NCI-H187 treated with DMSO at 0.1 percent for 48 hours (cell line): ENCODE data around the gene MIX23.

Source experiments
- DNase-seq: peaks from one replicate; lab custom pipeline; 2025; lab: John Stamatoyannopoulos, UW

MIX23 gene

DNA sequence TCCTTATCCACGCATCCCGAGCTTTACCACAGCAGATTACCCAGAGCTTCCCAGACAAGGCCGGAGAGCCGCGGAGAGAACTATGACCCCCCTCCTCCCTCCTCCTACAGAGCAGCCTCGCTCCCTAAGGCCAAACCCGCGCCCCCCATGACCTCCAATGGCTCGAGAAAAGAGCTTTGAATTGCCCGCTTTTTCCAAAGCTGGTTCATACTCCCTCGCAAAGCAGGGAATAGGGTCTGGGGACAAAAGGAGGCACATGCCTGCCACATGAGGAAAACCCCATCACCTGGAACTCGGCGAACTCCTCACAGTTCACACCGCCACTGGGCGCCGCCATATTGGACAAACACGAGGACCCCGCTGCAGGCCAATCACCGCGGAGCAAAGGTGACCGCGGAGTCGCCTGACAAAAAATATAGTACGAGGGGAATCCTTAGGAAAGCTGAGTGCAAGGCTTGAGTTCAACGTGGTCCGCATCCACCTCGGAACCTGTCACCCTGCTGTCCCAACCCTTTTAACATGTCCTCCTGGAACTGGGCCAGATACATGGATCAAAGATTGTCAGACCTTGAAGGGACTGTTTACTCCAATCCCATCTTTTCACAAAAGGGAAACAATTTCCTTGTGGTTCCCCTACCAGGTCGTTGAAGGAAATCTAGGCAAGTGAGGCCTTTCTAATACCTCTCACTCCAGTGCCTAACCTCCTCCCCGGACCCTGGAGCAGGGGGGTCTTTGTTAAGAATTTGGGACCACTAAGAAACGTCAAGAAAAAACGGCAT lies at the start of gene MIX23:
Gene MIX23, minus strand, starts transcription at position 344 of the 779 bp plus-strand sequence. Its CDS starts 7 bp downstream, at position 337.
- DNase-seq = peak; percentile 70

GRCh38 chr3:122430371-122430770 lies 47.3 kb upstream of the MIX23 start:
- DNase-seq = no peak

GRCh38 chr3:122427857-122428471 lies 44.9 kb upstream of the MIX23 start:
- DNase-seq = no peak

- DNase-seq = no peak
Observed at GRCh38 chr3:122421836-122422235, 38.8 kb upstream of the MIX23 start.

GRCh38 chr3:122421101-122421500 lies 38.1 kb upstream of the MIX23 start:
- DNase-seq = no peak

GRCh38 chr3:122416966-122417365 lies 33.9 kb upstream of the MIX23 start:
- DNase-seq = no peak

DNA sequence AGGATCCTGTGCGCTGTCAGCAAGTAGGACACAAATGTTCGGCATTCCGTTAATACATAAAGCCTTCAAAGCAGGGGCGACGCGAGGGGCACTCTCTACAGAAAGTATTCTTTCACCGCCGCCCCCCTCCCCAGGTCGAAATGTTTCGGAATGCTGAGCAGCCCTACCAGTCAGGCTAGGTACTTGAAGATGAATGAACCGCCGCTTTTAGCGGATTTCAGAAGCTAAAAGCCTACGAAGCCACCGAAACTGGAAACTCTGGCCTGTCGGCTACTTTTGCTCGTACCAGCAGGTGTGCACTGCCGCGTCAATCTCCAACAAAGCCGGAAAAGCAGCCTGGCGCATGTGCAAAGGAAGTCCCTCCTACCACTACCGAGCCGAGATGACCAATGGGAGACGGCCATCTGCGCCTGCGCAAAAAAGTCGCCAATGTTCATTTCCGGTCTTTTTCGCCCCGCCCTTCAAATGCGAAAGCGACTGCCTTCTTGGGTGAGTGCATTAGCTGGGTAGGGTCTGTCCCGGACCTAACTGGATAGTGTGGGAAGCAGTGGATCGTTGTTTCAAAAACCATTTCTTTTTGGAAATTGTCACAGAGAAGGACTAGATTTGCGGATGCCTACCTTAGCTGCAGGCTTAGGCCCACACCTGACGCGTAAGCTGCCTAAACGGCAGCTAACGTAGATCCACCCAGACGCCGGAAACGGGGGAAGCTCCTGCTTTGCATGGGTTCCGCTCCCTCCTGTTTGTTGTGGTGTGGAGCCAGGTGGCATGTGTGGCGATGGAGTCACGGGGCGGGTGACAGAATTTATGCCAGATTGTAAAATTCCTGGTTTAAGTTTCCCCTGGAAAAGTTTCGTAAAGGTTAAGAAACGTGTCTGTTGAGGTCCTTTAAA lies 33.0 kb upstream of the MIX23 start, which contains the start of gene WDR5B:
Gene WDR5B, minus strand, starts transcription at position 301 of the 893 bp plus-strand sequence. CDS start 534 bp downstream, outside the sequence.
- no peak for DNase-seq

DNA sequence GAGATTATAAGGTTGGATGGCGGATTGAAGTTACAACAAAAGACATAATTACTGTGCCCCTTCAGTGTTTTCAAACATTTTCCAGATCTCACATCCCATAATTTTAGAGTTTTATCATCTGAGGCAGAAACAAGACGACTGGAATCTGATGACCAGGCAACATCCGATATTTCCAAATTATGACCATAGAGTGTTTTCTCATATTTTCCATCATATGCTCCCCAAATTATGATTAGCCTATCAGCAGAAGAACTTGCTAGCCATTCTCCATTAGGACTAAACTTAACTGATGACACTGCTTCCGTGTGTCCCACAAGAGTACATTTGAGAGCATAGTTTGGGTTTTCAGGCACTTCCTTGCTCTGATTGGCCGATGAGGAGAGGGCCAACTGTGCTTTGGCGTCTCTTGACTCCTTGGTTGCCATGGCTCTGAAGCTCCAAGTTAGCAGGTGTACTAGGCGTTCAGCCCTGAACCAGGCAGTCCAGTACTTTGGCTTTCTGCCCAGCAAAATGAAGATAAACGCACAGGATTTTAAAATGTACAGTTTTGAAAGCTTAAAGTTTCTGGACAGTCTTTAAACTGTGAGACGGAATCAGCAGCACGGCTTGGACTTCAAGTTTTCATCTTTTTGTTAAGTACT lies 32.2 kb upstream of the MIX23 start:
- no peak for DNase-seq

DNA sequence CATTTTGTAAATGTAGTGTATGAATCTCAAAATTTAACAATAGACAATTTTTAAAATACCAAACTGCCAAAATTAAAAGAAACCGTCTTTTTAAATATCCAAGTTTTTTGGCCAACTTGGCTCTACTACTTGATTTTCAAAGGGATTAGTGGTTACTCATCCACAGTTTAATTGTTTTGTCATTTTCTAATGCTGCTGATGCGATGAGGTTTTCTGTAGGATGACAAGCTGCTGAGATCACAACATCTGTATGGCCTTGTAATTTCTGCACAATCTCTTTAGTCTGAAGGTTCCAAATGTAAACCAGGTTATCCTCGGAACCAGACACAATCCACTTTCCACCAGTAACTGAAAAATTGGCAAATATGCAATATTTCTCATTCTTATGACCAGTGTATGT lies 31.4 kb upstream of the MIX23 start:
- no peak for DNase-seq

- no peak for DNase-seq
Observed at GRCh38 chr3:122410639-122411038, 27.6 kb upstream of the MIX23 start.

DNA sequence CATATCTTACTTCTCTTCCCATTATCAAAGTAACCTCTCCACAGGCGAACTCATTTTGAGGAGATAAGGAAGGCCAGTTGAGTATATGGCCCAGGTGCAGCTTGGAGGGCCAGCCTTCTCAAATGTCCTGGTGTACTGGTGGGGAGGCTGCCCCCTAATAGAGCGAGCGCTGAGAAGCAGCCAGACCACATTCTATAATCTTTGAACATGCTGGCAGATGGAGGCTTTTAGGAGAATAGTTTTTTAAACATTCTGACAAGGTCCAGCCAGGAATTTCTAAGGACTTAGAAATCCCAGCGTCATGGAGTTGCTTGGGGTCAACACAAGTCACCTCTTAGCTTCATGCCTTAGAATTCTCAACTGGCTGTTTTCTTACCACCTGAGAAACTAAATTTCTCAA lies 27.1 kb upstream of the MIX23 start:
- DNase-seq = no peak

- DNase-seq = no peak
Observed at GRCh38 chr3:122409446-122409845, 26.4 kb upstream of the MIX23 start.

DNA sequence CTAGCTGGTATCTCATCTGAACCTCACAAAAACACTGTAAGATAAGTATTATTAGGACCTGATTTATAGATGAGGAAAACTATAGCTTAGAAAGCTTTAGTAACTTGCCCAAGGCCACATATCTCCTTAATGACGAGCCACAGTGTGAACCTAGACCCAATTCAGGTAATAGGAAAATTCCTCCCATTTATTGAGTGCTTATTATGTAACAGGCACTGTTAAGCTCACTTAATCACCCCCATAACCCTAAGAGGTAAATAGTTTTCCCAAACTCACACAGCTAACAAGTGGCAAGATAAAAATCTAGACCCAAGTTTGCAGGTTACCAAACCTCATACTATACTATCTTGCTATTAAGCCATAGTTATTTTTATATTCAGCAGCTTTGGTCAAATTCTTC lies 24.9 kb upstream of the MIX23 start:
- no peak for DNase-seq

GRCh38 chr3:122406198-122406597 lies 23.2 kb upstream of the MIX23 start:
- no peak for DNase-seq

GRCh38 chr3:122405015-122405414 lies 22.0 kb upstream of the MIX23 start:
- DNase-seq = no peak

DNA sequence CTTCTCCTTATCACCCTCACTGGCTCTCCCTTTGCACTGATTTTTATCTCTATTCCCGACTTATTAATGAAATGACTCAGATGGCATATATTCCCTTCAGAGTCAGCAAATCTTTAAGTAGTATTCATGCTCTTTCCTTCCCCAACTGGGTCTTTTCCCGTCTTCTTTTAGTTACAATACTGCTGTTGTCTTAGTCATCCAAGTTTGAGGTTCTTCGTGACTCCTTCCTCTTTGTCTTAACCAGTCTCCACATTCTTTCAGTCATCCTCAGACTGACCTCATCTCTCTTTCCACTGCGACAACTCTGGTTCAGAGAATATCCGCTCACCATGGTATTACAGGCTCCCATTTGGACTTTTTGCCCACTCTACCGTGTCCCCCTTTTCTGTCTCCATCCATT lies 20.5 kb upstream of the MIX23 start:
- no peak for DNase-seq

DNA sequence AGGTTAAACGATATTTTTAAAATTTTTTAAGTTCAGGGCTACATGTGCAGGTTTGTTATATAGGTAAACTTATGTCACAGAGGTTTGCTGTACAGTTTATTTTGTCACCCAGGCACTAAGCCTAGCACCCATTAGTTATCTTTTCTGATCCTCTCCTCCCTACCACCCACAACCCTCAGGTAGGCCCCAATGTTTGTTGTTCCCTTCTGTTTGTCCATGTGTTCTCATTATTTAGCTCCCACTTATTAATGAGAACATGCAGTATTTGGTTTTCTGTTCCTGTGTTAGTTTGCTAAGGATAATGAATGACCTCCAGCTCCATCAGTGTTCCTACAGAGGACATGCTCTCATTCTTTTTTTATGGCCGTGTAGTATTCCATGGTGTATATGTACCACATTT lies 15.9 kb upstream of the MIX23 start:
- DNase-seq = no peak

GRCh38 chr3:122397201-122397600 lies 14.2 kb upstream of the MIX23 start:
- no peak for DNase-seq

- no peak for DNase-seq
Observed at GRCh38 chr3:122396511-122396910, 13.5 kb upstream of the MIX23 start.

DNA sequence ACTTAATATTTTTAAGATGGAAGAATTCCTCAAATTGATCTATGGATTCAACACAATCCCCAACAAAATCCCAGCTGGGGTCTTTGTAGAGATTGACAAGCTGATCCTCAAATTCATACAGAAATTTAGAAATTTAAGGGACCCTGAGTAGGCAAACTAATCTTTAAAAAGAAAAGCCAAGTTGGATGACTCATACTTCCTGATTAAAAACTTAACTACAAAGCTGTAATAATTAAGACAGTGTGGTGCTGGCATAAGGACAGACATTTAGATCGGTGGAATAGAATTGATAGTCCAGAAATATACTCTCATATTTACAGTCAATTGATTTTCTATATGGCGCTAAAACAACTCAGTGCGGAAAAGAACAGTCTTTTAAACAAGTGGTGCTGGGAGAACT lies 12.6 kb upstream of the MIX23 start:
- DNase-seq = no peak

DNA sequence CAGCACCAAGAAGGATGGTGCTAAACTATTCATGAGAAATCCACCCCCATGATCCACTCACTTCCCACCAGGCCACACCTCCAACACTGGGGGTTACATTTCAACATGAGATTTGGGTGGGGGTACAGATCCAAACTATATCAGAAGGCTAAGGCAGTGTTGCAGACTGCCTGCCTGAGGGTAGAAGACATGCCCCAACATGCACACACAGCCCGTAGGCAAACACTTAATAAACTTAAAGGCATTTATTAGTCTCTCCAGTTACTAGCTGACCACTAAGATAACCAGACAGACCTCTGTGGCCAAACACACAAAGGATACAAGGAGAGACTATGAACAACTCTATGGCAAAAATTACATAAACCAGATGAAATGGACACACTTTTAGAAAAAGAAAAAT lies 11.1 kb upstream of the MIX23 start:
- no peak for DNase-seq
